GM12878 (cell line): ENCODE measurements around the gene ADGRG1. TPM values are rescaled to one million over a fixed set of nuclear protein-coding genes. Genes with fewer than 3 reads are reported as not detected.

Source experiments
- ATAC-seq: fragments of 200-7000 bp; cut with Tn5 transposase; 3 replicates; pipeline ENCODE4 v1.9.1; 2020; ENCODE audit warnings: mild to moderate bottlenecking, moderate library complexity
- BruUV-seq: library from RNA; stranded (reverse); fragments of 400-500 nt; replicated peaks from 2 replicates; lab custom pipeline; 2021; lab: Mats Ljungman, UMichigan
- CTCF ChIA-PET: fragments of 300-600 bp; sonication (Branson Sonifier 250); formaldehyde crosslinking; extraction: SDS; loops from one replicate; lab custom pipeline; 2021; ENCODE audit warnings: inconsistent platforms; lab: Yijun Ruan, JAX
- POLR2A ChIA-PET: fragments of 350-600 bp; formaldehyde crosslinking; extraction: SDS; loops from one replicate; lab custom pipeline; 2021; ENCODE audit warnings: inconsistent platforms; lab: Charles Lee
- RAD21 ChIA-PET: fragments of 300-600 bp; sonication (Branson Sonifier 250); formaldehyde crosslinking; loops from one replicate; lab custom pipeline; 2023; ENCODE audit warnings: antibody characterized with exemption; ENCODE audit not compliant: unreplicated experiment; lab: Charles Lee
- SMC1A ChIA-PET: fragments of 300-600 bp; sonication (Branson Sonifier 250); formaldehyde crosslinking; loops from one replicate; lab custom pipeline; 2023; ENCODE audit not compliant: unreplicated experiment, uncharacterized antibody; lab: Charles Lee
- DNase-seq: peaks from one replicate; pipeline ENCODE4 v3.0.0-alpha.2; 2011; ENCODE audit warnings: low read depth, low spot score
- FAIRE-seq: peaks from 3 replicates; lab custom pipeline; 2011; peaks lifted over from hg19 to GRCh38; lab: Jason Lieb, UNC
- H2AFZ ChIP-seq: 2 replicates; pipeline ENCODE4 v1.6.0; 2011; ENCODE audit warnings: low read depth, low read length, control low read depth; ENCODE audit not compliant: control insufficient read depth
- H3K27ac ChIP-seq: 2 replicates; pipeline ENCODE4 v1.5.1; 2011; ENCODE audit warnings: control low read depth; ENCODE audit not compliant: control insufficient read depth, insufficient read depth
- H3K27me3 ChIP-seq, 2 experiments: replicated peaks in 1 of 2; 2 replicates each; pipeline versions ENCODE4 v1.6.0 to v1.6.1; 2011; ENCODE audit warnings: low read length in 1 of 2; ENCODE audit not compliant: control insufficient read depth in 2 of 2, insufficient read depth in 2 of 2
- H3K36me3 ChIP-seq, 2 experiments: 2 replicates each; pipeline ENCODE4 v1.5.1; 2011; ENCODE audit warnings: low read length in 1 of 2; ENCODE audit not compliant: control insufficient read depth in 2 of 2, insufficient read depth in 2 of 2
- H3K4me1 ChIP-seq: 2 replicates; pipeline ENCODE4 v1.6.1; 2011; ENCODE audit warnings: mild to moderate bottlenecking, low read length, moderate library complexity, mixed read lengths; ENCODE audit not compliant: control insufficient read depth, insufficient read depth
- H3K4me2 ChIP-seq: 2 replicates; pipeline ENCODE4 v1.6.0; 2011; ENCODE audit warnings: control low read depth; ENCODE audit not compliant: control insufficient read depth, insufficient read depth
- H3K4me3 ChIP-seq: fragments of 200-600 bp; sonication (generic); 2 replicates; pipeline ENCODE4 v1.5.1; 2016
- H3K79me2 ChIP-seq: 2 replicates; pipeline ENCODE4 v1.6.0; 2011; ENCODE audit warnings: low read length; ENCODE audit not compliant: control insufficient read depth, insufficient read depth
- H3K9ac ChIP-seq: 2 replicates; pipeline ENCODE4 v1.8.0; 2011; ENCODE audit warnings: low read length, control low read depth, mixed read lengths; ENCODE audit not compliant: control insufficient read depth, insufficient read depth
- H3K9me3 ChIP-seq: replicated peaks from 3 replicates; pipeline ENCODE4 v1.5.1; 2011; ENCODE audit warnings: mild to moderate bottlenecking, low read length; ENCODE audit not compliant: control insufficient read depth, insufficient read depth
- H4K20me1 ChIP-seq: 2 replicates; pipeline ENCODE4 v1.6.0; 2011; ENCODE audit not compliant: control insufficient read depth, insufficient read depth
- ATF7 ChIP-seq: fragments of 450-650 bp; IDR thresholded peaks from 2 replicates; pipeline ENCODE4 v1.6.1; 2016; ENCODE audit warnings: low read depth, mild to moderate bottlenecking
- CEBPB ChIP-seq, 2 experiments: fragments of 150-350 bp in 1 of 2; IDR thresholded peaks; 2 replicates each; pipeline ENCODE4 v1.6.1; 2012 to 2014; ENCODE audit warnings: low read depth in 2 of 2, low read length in 2 of 2, borderline replicate concordance in 1 of 2, inconsistent platforms in 1 of 2
- CREM ChIP-seq: IDR thresholded peaks from 2 replicates; pipeline ENCODE4 v1.6.1; 2014; ENCODE audit warnings: antibody characterized with exemption, low read depth
- EP300 ChIP-seq, 2 experiments: fragments of 150-350 bp in 1 of 2; IDR thresholded peaks; 2 replicates each; pipeline ENCODE4 v1.6.1; 2011 to 2012; ENCODE audit warnings: low read depth in 2 of 2, low read length in 2 of 2, borderline replicate concordance in 1 of 2, improper control_type of control experiment in 1 of 2, inconsistent platforms in 1 of 2; ENCODE audit not compliant: control insufficient read depth in 1 of 2
- ETV6 ChIP-seq, 2 experiments: fragments of 450-650 bp in 1 of 2; IDR thresholded peaks in 1 of 2; conservative IDR thresholded peaks in 1 of 2; 2 replicates each; pipeline ENCODE4 v1.6.1; 2014; ENCODE audit warnings: antibody characterized with exemption in 1 of 2, borderline replicate concordance in 1 of 2, low read depth in 1 of 2, mild to moderate bottlenecking in 1 of 2, moderate library complexity in 1 of 2
- KAT2A ChIP-seq: conservative IDR thresholded peaks from 2 replicates; pipeline ENCODE4 v1.6.1; 2011; ENCODE audit warnings: low read depth, low read length; ENCODE audit not compliant: control insufficient read depth
- KLF5 ChIP-seq: fragments of 450-650 bp; IDR thresholded peaks from 2 replicates; pipeline ENCODE4 v1.6.1; 2014; ENCODE audit warnings: mild to moderate bottlenecking; ENCODE audit not compliant: partially characterized antibody
- MTA2 ChIP-seq: fragments of 450-650 bp; IDR thresholded peaks from 2 replicates; pipeline ENCODE4 v1.6.1; 2016; ENCODE audit warnings: low read depth, mild to moderate bottlenecking, moderate library complexity
- MTA3 ChIP-seq: IDR thresholded peaks from 2 replicates; pipeline ENCODE4 v1.6.1; 2012; ENCODE audit warnings: low read length, inconsistent platforms, borderline replicate concordance
- RCOR1 ChIP-seq: conservative IDR thresholded peaks from 2 replicates; pipeline ENCODE4 v1.6.1; 2012; ENCODE audit warnings: low read depth, low read length, improper control_type of control experiment
- RUNX3 ChIP-seq: IDR thresholded peaks from 2 replicates; pipeline ENCODE4 v1.6.1; 2012; ENCODE audit warnings: low read length, inconsistent platforms
- TARDBP ChIP-seq: IDR thresholded peaks from 2 replicates; pipeline ENCODE4 v1.6.1; 2016; ENCODE audit warnings: borderline replicate concordance
- ZBTB40 ChIP-seq: fragments of 450-650 bp; IDR thresholded peaks from 2 replicates; pipeline ENCODE4 v1.6.1; 2016; ENCODE audit warnings: mild to moderate bottlenecking, moderate library complexity, borderline replicate concordance
- ZNF592 ChIP-seq: fragments of 450-650 bp; IDR thresholded peaks from 2 replicates; pipeline ENCODE4 v1.6.1; 2017; ENCODE audit warnings: mild to moderate bottlenecking, moderate library complexity
- ZSCAN29 ChIP-seq: fragments of 450-650 bp; IDR thresholded peaks from 2 replicates; pipeline ENCODE4 v1.6.1; 2017; ENCODE audit warnings: mild to moderate bottlenecking, moderate library complexity
- WGBS: methylation state at CpG from one replicate; pipeline ENCODE4 v1.1.6; 2016; ENCODE audit warnings: low lambda C conversion rate; ENCODE audit not compliant: insufficient replicate concordance, insufficient coverage; ENCODE audit errors: missing lambda C conversion rate; 5-methylcytosine and 5-hydroxymethylcytosine counted together
- in situ Hi-C: fragments of 300-500 bp; cut with MboI; formaldehyde crosslinking; loops from 9 replicates; pipeline ENCODE4 v1.14.3; 2018; ENCODE audit warnings: mixed read lengths
- intact Hi-C: fragments of 100-400 bp; cut with micrococcal nuclease; formaldehyde crosslinking; loops from one replicate; pipeline ENCODE4 v1.14.2; 2022; ENCODE audit not compliant: unreplicated experiment
- polyA plus RNA-seq, 11 experiments: library from polyadenylated mRNA; depleted of rRNA in 4 of 11; unstranded in 6 of 11; stranded (reverse) in 5 of 11; fragments of >200 nt; fragmentation: Nextera tagmentation in 4 of 11; fragmentation: Illumina TruSeq in 1 of 11; extraction: Ambion mirVana in 4 of 11; extraction: Trizol in 1 of 11; gene quantifications; 1 replicate in 1 of 11; 2 replicates in 10 of 11; pipeline versions ENCODE4 v1.2.1 to v1.2.3, GENCODE V29; 2011 to 2016; ENCODE audit warnings: inconsistent platforms in 2 of 11, missing spikeins in 2 of 11, low read depth in 1 of 11
- total RNA-seq, 4 experiments: library from RNA; depleted of rRNA in 3 of 4; stranded (reverse); fragments of >200 nt in 3 of 4; fragmentation: Illumina TruSeq in 1 of 4; extraction: Trizol in 1 of 4; gene quantifications; 2 replicates each; pipeline versions ENCODE4 v1.2.1 to v1.2.3, GENCODE V29; 2013 to 2021

The ADGRG1 gene
- total and polyA plus RNA-seq, 10 of the 15 experiments (the other 5 are each of a cell fraction or from before 2014, with no cell fraction given) = 0.07 to 2.0 (median 0.75) TPM

GRCh38 chr16:57648125-57648524 is 19.7 kb downstream of the ADGRG1 start:
- ATAC-seq = peak; percentile 70
- no peak overlapping the region for H3K4me3 ChIP-seq
- in situ Hi-C loops = no loop called here
- TF ChIP-seq KAT2A = no peak
- TF ChIP-seq ZSCAN29 = no peak
- TF ChIP-seq CREM = no peak
- 0 out of 4 replicates have a peak, but pooled peaks of 1 of the 2 experiments have one; percentile 42 for TF ChIP-seq EP300 (IDR thresholded peaks at IDR 0.05; ENCODE audit: borderline replicate concordance in 1 of 2, control insufficient read depth in 1 of 2, low read depth in 2 of 2, low read length in 2 of 2)
- peak; percentile 53; the same call in 1 of the 2 replicates for TF ChIP-seq MTA3
- peak; percentile 63; the same call in 1 of the 2 replicates for TF ChIP-seq MTA2
- TF ChIP-seq ETV6 (conservative IDR thresholded peaks at IDR 0.05 in 1 of 2, IDR thresholded peaks at IDR 0.05 in 1 of 2; ENCODE audit: borderline replicate concordance in 1 of 2, low read depth in 1 of 2) = peak in 1 of 2 experiments; percentile 93; a peak in 2 of 4 replicates
- TF ChIP-seq RCOR1 = no peak
- no peak for TF ChIP-seq TARDBP
- TF ChIP-seq RUNX3 = peak; percentile 73
- TF ChIP-seq KLF5 = no peak
- TF ChIP-seq ZBTB40 = no peak
- TF ChIP-seq ATF7 = 0 out of 2 replicates have a peak, but pooled peaks have one; percentile 19
- no peak for TF ChIP-seq CEBPB (IDR thresholded peaks at IDR 0.05; ENCODE audit: borderline replicate concordance in 1 of 2, low read depth in 2 of 2, low read length in 2 of 2)
- 0 out of 2 replicates have a peak, but pooled peaks have one; percentile 21 for TF ChIP-seq ZNF592

More at GRCh38 chr16:57648125-57648524, 19.7 kb downstream of the ADGRG1 start:
- FAIRE-seq = no peak
- Histone ChIP-seq H3K36me3 (no peaks in the 10 kb centered on the region), H3K79me2 (no peaks in the 10 kb centered on the region), H3K9ac (no peak overlapping the region), H3K4me1 (peaks cover 19% of the 10 kb centered on the region), H3K27ac (no peak overlapping the region), H3K9me3 (no peaks in the 10 kb centered on the region), H3K4me2 (peak overlapping the region; percentile 44; the same call in 1 of the 2 replicates), H2AFZ (no peak overlapping the region), H3K27me3 (no peaks in the 10 kb centered on the region), H4K20me1 (no peaks in the 10 kb centered on the region)
- RAD21 ChIA-PET = interaction anchor here (0.8 to 6.0 kb wide), 17 partner anchors 16 to 232 kb away, joined by 3 to 88 read pairs (median 8); partner anchors contain the start of gene KATNB1
- intact Hi-C loops = loop anchor here (2.0 kb wide), 1 partner anchor 73 kb away; no protein-coding TSS in a partner anchor
- POLR2A ChIA-PET = interaction anchor here (1.1 to 1.8 kb wide), 4 partner anchors 38 to 57 kb away, joined by 3 to 11 read pairs (median 5); no protein-coding TSS in a partner anchor
- SMC1A ChIA-PET = interaction anchor here (0.9 to 6.6 kb wide), 16 partner anchors 10 to 353 kb away, joined by 3 to 126 read pairs (median 4); partner anchors contain the start of gene USB1
- no TSS peak for BruUV-seq
- 7% methylated on average over 5 of the region's 5 CpGs for WGBS
- peak; percentile 51 for DNase-seq
- CTCF ChIA-PET = interaction anchor here (0.8 to 8.1 kb wide), 21 partner anchors 10 to 230 kb away, joined by 3 to 210 read pairs (median 5); partner anchors contain the start of genes ADGRG5 and KATNB1
